Mucosa of stomach (tissue), 1 donor: ENCODE measurements around the gene ALG14.

ENCODE experiments used
- H3K27me3 ChIP-seq: one replicate; pipeline ENCODE4 v1.7.0; 2013; ENCODE audit warnings: mild to moderate bottlenecking, low read length; ENCODE audit not compliant: control insufficient read depth, insufficient read depth
- H3K36me3 ChIP-seq: one replicate; pipeline ENCODE4 v1.7.0; 2013; ENCODE audit warnings: low read length; ENCODE audit not compliant: control insufficient read depth, insufficient read depth
- H3K4me1 ChIP-seq: one replicate; pipeline ENCODE4 v1.7.0; 2013; ENCODE audit warnings: mild to moderate bottlenecking, low read length; ENCODE audit not compliant: control insufficient read depth, insufficient read depth
- H3K4me3 ChIP-seq: one replicate; pipeline ENCODE4 v1.7.0; 2013; ENCODE audit warnings: low read length
- H3K9ac ChIP-seq: one replicate; pipeline ENCODE4 v1.7.0; 2013; ENCODE audit warnings: mild to moderate bottlenecking, low read length, moderate library complexity
- H3K9me3 ChIP-seq: one replicate; pipeline ENCODE4 v1.7.0; 2013; ENCODE audit warnings: mild to moderate bottlenecking, low read length, moderate library complexity; ENCODE audit not compliant: control insufficient read depth
- donor health status: Pancreatic carcinoma.

ALG14 gene

GRCh38 chr1:94970783-94971182, 102.0 kb downstream of the ALG14 start:
- Histone ChIP-seq H3K36me3 (no peaks in the 10 kb centered on the region), H3K4me1 (no peaks in the 10 kb centered on the region), H3K9ac (no peak overlapping the region), H3K27me3 (no peaks in the 10 kb centered on the region), H3K9me3 (no peaks in the 10 kb centered on the region), H3K4me3 (no peak overlapping the region)

- no peak overlapping the region for H3K9ac ChIP-seq
- no peaks in the 10 kb centered on the region for H3K4me1 ChIP-seq
- no peaks in the 10 kb centered on the region for H3K9me3 ChIP-seq
- no peak overlapping the region for H3K4me3 ChIP-seq
- no peaks in the 10 kb centered on the region for H3K36me3 ChIP-seq
- no peaks in the 10 kb centered on the region for H3K27me3 ChIP-seq
Observed at GRCh38 chr1:94969137-94969536, 103.6 kb downstream of the ALG14 start.

- Histone ChIP-seq H3K27me3 (no peaks in the 10 kb centered on the region), H3K36me3 (no peaks in the 10 kb centered on the region), H3K9ac (no peak overlapping the region), H3K9me3 (no peaks in the 10 kb centered on the region), H3K4me1 (peaks cover 10% of the 10 kb centered on the region), H3K4me3 (no peak overlapping the region)
Observed at GRCh38 chr1:94966033-94966432, 106.7 kb downstream of the ALG14 start.

- Histone ChIP-seq H3K4me3 (no peak overlapping the region), H3K9ac (no peak overlapping the region), H3K9me3 (no peaks in the 10 kb centered on the region), H3K27me3 (no peaks in the 10 kb centered on the region), H3K36me3 (no peaks in the 10 kb centered on the region), H3K4me1 (peaks cover 10% of the 10 kb centered on the region)
Observed at GRCh38 chr1:94963864-94964263, 108.9 kb downstream of the ALG14 start.

- no peaks in the 10 kb centered on the region for H3K36me3 ChIP-seq
- H3K4me3 ChIP-seq, result peak overlapping the region; percentile 33
- H3K4me1 ChIP-seq, result peaks cover 10% of the 10 kb centered on the region
- peak overlapping the region; percentile 72 for H3K9ac ChIP-seq
- no peaks in the 10 kb centered on the region for H3K27me3 ChIP-seq
- H3K9me3 ChIP-seq, result no peaks in the 10 kb centered on the region
Observed at GRCh38 chr1:94962409-94963265, 110.1 kb downstream of the ALG14 start.

GRCh38 chr1:94961988-94962387, 110.8 kb downstream of the ALG14 start:
- H3K9ac ChIP-seq, result no peak overlapping the region

GRCh38 chr1:94961582-94961981, 111.2 kb downstream of the ALG14 start:
- Histone ChIP-seq H3K9me3 (no peaks in the 10 kb centered on the region), H3K4me3 (no peak overlapping the region), H3K4me1 (peaks cover 10% of the 10 kb centered on the region)

More at GRCh38 chr1:94961988-94962387, 110.8 kb downstream of the ALG14 start:
- Histone ChIP-seq H3K36me3 (no peaks in the 10 kb centered on the region), H3K4me1 (peaks cover 10% of the 10 kb centered on the region), H3K4me3 (no peak overlapping the region), H3K9me3 (no peaks in the 10 kb centered on the region), H3K27me3 (no peaks in the 10 kb centered on the region)

GRCh38 chr1:94958081-94958480, 114.7 kb downstream of the ALG14 start:
- Histone ChIP-seq H3K4me3 (no peak overlapping the region), H3K36me3 (no peaks in the 10 kb centered on the region), H3K9me3 (no peaks in the 10 kb centered on the region), H3K27me3 (no peaks in the 10 kb centered on the region), H3K9ac (no peak overlapping the region), H3K4me1 (peaks cover 10% of the 10 kb centered on the region)

More at GRCh38 chr1:94961582-94961981, 111.2 kb downstream of the ALG14 start:
- H3K9ac ChIP-seq, result no peak overlapping the region
- H3K27me3 ChIP-seq, result no peaks in the 10 kb centered on the region
- no peaks in the 10 kb centered on the region for H3K36me3 ChIP-seq

GRCh38 chr1:94955767-94956632, 116.8 kb downstream of the ALG14 start:
- Histone ChIP-seq H3K9me3 (no peaks in the 10 kb centered on the region), H3K27me3 (no peaks in the 10 kb centered on the region), H3K4me1 (no peaks in the 10 kb centered on the region), H3K4me3 (no peak overlapping the region), H3K9ac (no peak overlapping the region), H3K36me3 (no peaks in the 10 kb centered on the region)

- Histone ChIP-seq H3K9ac (no peak overlapping the region), H3K36me3 (no peaks in the 10 kb centered on the region), H3K27me3 (no peaks in the 10 kb centered on the region), H3K9me3 (no peaks in the 10 kb centered on the region), H3K4me3 (no peak overlapping the region), H3K4me1 (peaks cover 5% of the 10 kb centered on the region)
Observed at GRCh38 chr1:94954263-94955220, 118.2 kb downstream of the ALG14 start.

GRCh38 chr1:94953746-94954145, 119.0 kb downstream of the ALG14 start:
- no peaks in the 10 kb centered on the region for H3K36me3 ChIP-seq
- H3K9me3 ChIP-seq, result no peaks in the 10 kb centered on the region
- H3K4me1 ChIP-seq, result peaks cover 8% of the 10 kb centered on the region
- no peak overlapping the region for H3K9ac ChIP-seq
- H3K27me3 ChIP-seq, result no peaks in the 10 kb centered on the region
- H3K4me3 ChIP-seq, result no peak overlapping the region
